ENCODE data around the gene RNPEP. TPM values are rescaled to one million over a fixed set of nuclear protein-coding genes. Genes with fewer than 3 reads are reported as not detected.

RNPEP gene
- total RNA-seq, 2 donors from 2014 or later = 46.6 to 73.5 TPM

GRCh38 chr1:202004711-202005110, 22.3 kb downstream of the RNPEP start:
- no peak for TF ChIP-seq CTCF (conservative IDR thresholded peaks at IDR 0.05)
- Histone ChIP-seq H3K9me3 (ENCODE audit: control insufficient read depth, low read length) (no peaks in the 10 kb centered on the region), H3K27me3 (ENCODE audit: control insufficient read depth, insufficient read depth, low read length, poor library complexity, severe bottlenecking) (no peaks in the 10 kb centered on the region), H3K36me3 (ENCODE audit: control insufficient read depth, insufficient read depth, low read length) (peaks cover 62% of the 10 kb centered on the region), H3K27ac (ENCODE audit: low read depth, low read length) (no peak overlapping the region), H3K4me1 (ENCODE audit: control insufficient read depth, insufficient read depth, low read length) (peaks cover 12% of the 10 kb centered on the region), H3K9ac (ENCODE audit: extremely low read depth, low read length, poor library complexity, severe bottlenecking) (no peak overlapping the region), H3K4me3 (ENCODE audit: low read length) (no peak overlapping the region)
- Mint-ChIP-seq H3K36me3 (ENCODE audit: low read depth) (peaks cover 55% of the 10 kb centered on the region), H3K4me3 (no peak overlapping the region), H3K27me3 (ENCODE audit: insufficient read depth) (no peaks in the 10 kb centered on the region), H3K9me3 (no peaks in the 10 kb centered on the region), H3K27ac (no peak overlapping the region), H3K4me1 (peaks cover 32% of the 10 kb centered on the region)
- no peak for DNase-seq
- 89 to 92% methylated on average over 9 of the region's 9 CpGs for WGBS, 2 experiments (ENCODE audit: insufficient coverage in 1 of 2, insufficient read length in 1 of 2)

- Histone ChIP-seq H3K9ac (ENCODE audit: extremely low read depth, low read length, poor library complexity, severe bottlenecking) (no peak overlapping the region), H3K4me1 (ENCODE audit: control insufficient read depth, insufficient read depth, low read length) (peaks cover 17% of the 10 kb centered on the region), H3K36me3 (ENCODE audit: control insufficient read depth, insufficient read depth, low read length) (peaks cover 49% of the 10 kb centered on the region), H3K4me3 (ENCODE audit: low read length) (no peak overlapping the region), H3K27me3 (ENCODE audit: control insufficient read depth, insufficient read depth, low read length, poor library complexity, severe bottlenecking) (no peaks in the 10 kb centered on the region), H3K27ac (ENCODE audit: low read depth, low read length) (no peak overlapping the region), H3K9me3 (ENCODE audit: control insufficient read depth, low read length) (no peaks in the 10 kb centered on the region)
- H3K36me3 Mint-ChIP-seq (ENCODE audit: low read depth) = peaks cover 45% of the 10 kb centered on the region
- no peaks in the 10 kb centered on the region for H3K9me3 Mint-ChIP-seq
- peak; percentile 60 for DNase-seq
- H3K4me3 Mint-ChIP-seq = no peak overlapping the region
- TF ChIP-seq CTCF (conservative IDR thresholded peaks at IDR 0.05) = peak; percentile 82
- H3K27me3 Mint-ChIP-seq (ENCODE audit: insufficient read depth) = no peaks in the 10 kb centered on the region
- WGBS, 2 experiments (ENCODE audit: insufficient coverage in 1 of 2, insufficient read length in 1 of 2) = 81% methylated on average over 2 of the region's 2 CpGs; no CpG with 5 or more reads in 1 of the 2 experiments
- peaks cover 40% of the 10 kb centered on the region for H3K4me1 Mint-ChIP-seq
- peak overlapping the region; percentile 64 for H3K27ac Mint-ChIP-seq
Observed at GRCh38 chr1:202005958-202006357, 23.5 kb downstream of the RNPEP start.

- Mint-ChIP-seq H3K9me3 (no peaks in the 10 kb centered on the region), H3K27ac (peak overlapping the region; percentile 97), H3K36me3 (ENCODE audit: low read depth) (peaks cover 35% of the 10 kb centered on the region), H3K27me3 (ENCODE audit: insufficient read depth) (no peaks in the 10 kb centered on the region), H3K4me3 (peak overlapping the region; percentile 46), H3K4me1 (peaks cover 44% of the 10 kb centered on the region)
- peaks cover 38% of the 10 kb centered on the region for H3K36me3 ChIP-seq (ENCODE audit: control insufficient read depth, insufficient read depth, low read length)
- H3K4me1 ChIP-seq (ENCODE audit: control insufficient read depth, insufficient read depth, low read length) = peaks cover 17% of the 10 kb centered on the region
- no peak overlapping the region for H3K9ac ChIP-seq (ENCODE audit: extremely low read depth, low read length, poor library complexity, severe bottlenecking)
- H3K9me3 ChIP-seq (ENCODE audit: control insufficient read depth, low read length) = no peaks in the 10 kb centered on the region
- no peak for DNase-seq
- no peak for TF ChIP-seq CTCF (conservative IDR thresholded peaks at IDR 0.05)
- no peaks in the 10 kb centered on the region for H3K27me3 ChIP-seq (ENCODE audit: control insufficient read depth, insufficient read depth, low read length, poor library complexity, severe bottlenecking)
- 77 to 87% methylated on average over 4 to 8 of the region's 8 CpGs for WGBS, 2 experiments (ENCODE audit: insufficient coverage in 1 of 2, insufficient read length in 1 of 2)
- peak overlapping the region; percentile 53 for H3K4me3 ChIP-seq (ENCODE audit: low read length)
- peak overlapping the region; percentile 44 for H3K27ac ChIP-seq (ENCODE audit: low read depth, low read length)
Observed at GRCh38 chr1:202007304-202007703, 24.9 kb downstream of the RNPEP start.
